Psoas muscle (tissue), 8 donors: Measurements from ENCODE around the gene TMBIM1. TPM values are rescaled to one million over a fixed set of nuclear protein-coding genes. Genes with fewer than 3 reads are reported as not detected.
A peak's percentile ranks its signal among the peaks of the same experiment; 100 is the strongest.

Source experiments
- ATAC-seq, 4 donors: fragments of 200-7000 bp; cut with Tn5 transposase; one replicate each; pipeline ENCODE4 v1.9.1; 2020; ENCODE audit warnings: moderate library complexity in 3 of 4, mild to moderate bottlenecking in 2 of 4
- DNase-seq, 2 donors: peaks; one replicate each; pipeline ENCODE4 v3.0.0-alpha.2; 2020
- H3K27ac ChIP-seq: fragments of 200-600 bp; one replicate; pipeline ENCODE4 v1.8.0; 2022
- H3K27me3 ChIP-seq, 3 donors: fragments of 200-600 bp in 1 of 3; one replicate each; pipeline versions ENCODE4 v1.6.1 to v1.8.0; 2013 to 2022; ENCODE audit warnings: low read length in 2 of 3, mild to moderate bottlenecking in 2 of 3, moderate library complexity in 1 of 3; ENCODE audit not compliant: insufficient read depth in 3 of 3
- H3K36me3 ChIP-seq, 2 donors: fragments of 200-600 bp in 1 of 2; one replicate each; pipeline versions ENCODE4 v1.6.1 to v1.8.0; 2013 to 2022; ENCODE audit warnings: low read depth in 1 of 2, mild to moderate bottlenecking in 1 of 2, moderate library complexity in 1 of 2; ENCODE audit not compliant: insufficient read depth in 1 of 2
- H3K4me1 ChIP-seq: fragments of 200-600 bp; one replicate; pipeline ENCODE4 v1.8.0; 2022
- H3K4me3 ChIP-seq: fragments of 200-600 bp; one replicate; pipeline ENCODE4 v1.8.0; 2022; ENCODE audit warnings: mild to moderate bottlenecking
- H3K9me3 ChIP-seq: fragments of 200-600 bp; one replicate; pipeline ENCODE4 v1.8.0; 2022
- CTCF ChIP-seq: fragments of 200-600 bp; IDR thresholded peaks from one replicate; pipeline ENCODE4 v1.8.0; 2022; ENCODE audit warnings: antibody characterized with exemption
- WGBS, 3 donors: extraction: QIAGEN DNeasy Blood & Tissue Kit; methylation state at CpG; one replicate each; pipeline versions ENCODE4 v1.1.6 to v1.1.7; 2013; 5-methylcytosine and 5-hydroxymethylcytosine counted together
- intact Hi-C, 2 donors: fragments of 100-400 bp; cut with DNase I; formaldehyde crosslinking; loops; one replicate each; pipeline versions ENCODE4 v1.11.0 to v1.14.2; 2022
- polyA plus RNA-seq, 3 donors: library from polyadenylated mRNA; stranded (reverse); fragments of 200-250 nt; gene quantifications; one replicate each; pipeline ENCODE4 v1.2.3, GENCODE V29; 2013
- total RNA-seq, 4 donors: library from RNA; stranded (reverse); fragmentation: NEBNext Ultra II Directional in 2 of 4; extraction: Animal tissue kit (Norgen Biotek cat#: 25700) in 2 of 4; gene quantifications; one replicate each; pipeline versions ENCODE4 v1.2.1 to v1.2.4, GENCODE V29; 2021 to 2023
- donor health status: healthy with polysubstance abuse.
- donor health status: DM: no; HTN: no; CAD: no; lungs with moderate emphysema.
- donor health status: Bipolar disorder and iron deficiency.
- donor health status: healthy.
- donor health status: DM: yes; HTN: yes; CAD: no.
- donor health status: DM: no; HTN: no; CAD: no.
- donor health status: DM: no; HTN: no; CAD: no.
- donor health status: DM: yes; HTN: yes; CAD: no.

Gene TMBIM1
- total and polyA plus RNA-seq, 7 donors, result 152 to 264 (median 167) TPM

- H3K27ac ChIP-seq, result no peak overlapping the region
Observed at GRCh38 chr2:218332920-218333645, 40.8 kb upstream of the TMBIM1 start.

GRCh38 chr2:218332288-218332687 is 40.0 kb upstream of the TMBIM1 start:
- Histone ChIP-seq H3K27ac (no peak overlapping the region), H3K9me3 (no peaks in the 10 kb centered on the region), H3K36me3 (no peaks in the 10 kb centered on the region), H3K27me3 (no peaks in the 10 kb centered on the region), H3K4me1 (no peaks in the 10 kb centered on the region), H3K4me3 (no peak overlapping the region)
- ATAC-seq, result peak in 1 of 4 donors; percentile 20
- 75 to 94% (median 91%) methylated on average over 1 of the region's 1 CpG for WGBS, 3 donors
- intact Hi-C loops, result loop anchor here in 1 of 2 donors (5.0 kb wide), 1 partner anchor 1250 kb away; no protein-coding TSS in a partner anchor
- DNase-seq, result no peak
- TF ChIP-seq CTCF, result no peak

More at GRCh38 chr2:218332920-218333645, 40.8 kb upstream of the TMBIM1 start:
- intact Hi-C loops, result loop anchor here in 1 of 2 donors (5.0 kb wide), 1 partner anchor 1251 kb away; no protein-coding TSS in a partner anchor
- no peak for TF ChIP-seq CTCF
- ATAC-seq (peak in 2 of 4 donors; percentile 13 to 51), DNase-seq (no peak)
- WGBS, 3 donors, result 76 to 82% (median 82%) methylated on average over 16 of the region's 16 CpGs
- Histone ChIP-seq H3K27me3 (no peaks in the 10 kb centered on the region), H3K4me1 (no peaks in the 10 kb centered on the region), H3K9me3 (no peaks in the 10 kb centered on the region), H3K36me3 (no peaks in the 10 kb centered on the region), H3K4me3 (no peak overlapping the region)

- no peak for ATAC-seq
- no peak overlapping the region for H3K27ac ChIP-seq
- intact Hi-C loops, result loop anchor here in 1 of 2 donors (5.0 kb wide), 1 partner anchor 1249 kb away; no protein-coding TSS in a partner anchor
- no peaks in the 10 kb centered on the region for H3K9me3 ChIP-seq
- TF ChIP-seq CTCF, result no peak
- no peak for DNase-seq
- no peaks in the 10 kb centered on the region for H3K4me1 ChIP-seq
- H3K27me3 ChIP-seq, result no peaks in the 10 kb centered on the region
- 81 to 85% (median 83%) methylated on average over 8 of the region's 8 CpGs for WGBS, 3 donors
- H3K4me3 ChIP-seq, result no peak overlapping the region
- H3K36me3 ChIP-seq, result no peaks in the 10 kb centered on the region
Observed at GRCh38 chr2:218331745-218332144, 39.4 kb upstream of the TMBIM1 start.

GRCh38 chr2:218329826-218330593 is 37.7 kb upstream of the TMBIM1 start:
- no peak overlapping the region for H3K4me3 ChIP-seq
- WGBS, 3 donors, result 59 to 66% (median 66%) methylated on average over 8 of the region's 8 CpGs
- H3K36me3 ChIP-seq, result no peaks in the 10 kb centered on the region
- H3K4me1 ChIP-seq, result no peaks in the 10 kb centered on the region
- ATAC-seq (no peak), DNase-seq (no peak)
- no peaks in the 10 kb centered on the region for H3K27me3 ChIP-seq
- H3K27ac ChIP-seq, result no peak overlapping the region
- no peak for TF ChIP-seq CTCF
- no peaks in the 10 kb centered on the region for H3K9me3 ChIP-seq
- intact Hi-C loops, result loop anchor here in 1 of 2 donors (5.0 kb wide), 1 partner anchor 1248 kb away; no protein-coding TSS in a partner anchor
